Right atrium auricular region (tissue), 2 donors: ENCODE data around the gene BMPR1A. TPM values are rescaled to one million over a fixed set of nuclear protein-coding genes. Genes with fewer than 3 reads are reported as not detected.
A peak's percentile ranks its signal among the peaks of the same experiment; 100 is the strongest.
"Not testable (repeated sequence)": the region's sequence is repeated elsewhere in the genome, so short reads cannot be mapped to it uniquely, and the experiment has no call there.

Experiments
- DNase-seq: peaks from one replicate; pipeline ENCODE4 v3.0.0-alpha.2; 2019; ENCODE audit warnings: low spot score
- H3K27ac ChIP-seq, 2 donors: fragments of 200-600 bp; sonication (generic); 1 replicate in 1 of 2; 2 replicates in 1 of 2; pipeline ENCODE4 v1.5.1; 2016 to 2019
- H3K27me3 ChIP-seq, 2 donors: fragments of 200-600 bp; sonication (generic); one replicate each; pipeline versions ENCODE4 v1.5.1 to v1.6.0; 2017 to 2019
- H3K36me3 ChIP-seq: fragments of 200-600 bp; sonication (generic); one replicate; pipeline ENCODE4 v1.5.1; 2016
- H3K4me1 ChIP-seq, 2 donors: fragments of 200-600 bp; sonication (generic); one replicate each; pipeline versions ENCODE4 v1.5.1 to v1.6.0; 2017 to 2019
- H3K4me3 ChIP-seq, 2 donors: fragments of 200-600 bp; sonication (generic); 1 replicate in 1 of 2; 2 replicates in 1 of 2; pipeline ENCODE4 v1.5.1; 2017 to 2019; ENCODE audit warnings: mild to moderate bottlenecking in 1 of 2, moderate library complexity in 1 of 2
- H3K9me3 ChIP-seq, 2 donors: fragments of 200-600 bp; sonication (generic); one replicate each; pipeline ENCODE4 v1.5.1; 2019
- CTCF ChIP-seq, 2 donors: fragments of 200-600 bp; sonication (generic); IDR thresholded peaks; one replicate each; pipeline ENCODE4 v1.5.1; 2019; ENCODE audit warnings: antibody characterized with exemption in 2 of 2
- total RNA-seq, 2 donors: library from RNA; depleted of rRNA; stranded (reverse); fragments of >200 nt; gene quantifications; one replicate each; pipeline ENCODE4 v1.1.0, GENCODE V29; 2016

Gene BMPR1A
- total RNA-seq, 2 donors from 2014 or later = 28.6 to 41.2 TPM

- no peak for DNase-seq
- H3K4me1 ChIP-seq = peaks cover 0 to 38% of the 10 kb centered on the region in 2 donors
- no peak overlapping the region for H3K4me3 ChIP-seq
- no peaks in the 10 kb centered on the region for H3K36me3 ChIP-seq
- no peak for TF ChIP-seq CTCF (IDR thresholded peaks at IDR 0.05)
- H3K9me3 ChIP-seq = no peaks in the 10 kb centered on the region
- no peak overlapping the region for H3K27ac ChIP-seq
- H3K27me3 ChIP-seq = no peaks in the 10 kb centered on the region
Observed at GRCh38 chr10:86951184-86951761, 194.9 kb downstream of the BMPR1A start.

GRCh38 chr10:86952106-86952505 is 195.7 kb downstream of the BMPR1A start:
- Histone ChIP-seq H3K4me3 (no peak overlapping the region), H3K9me3 (no peaks in the 10 kb centered on the region), H3K27ac (no peak overlapping the region), H3K27me3 (no peaks in the 10 kb centered on the region), H3K4me1 (peaks cover 0 to 33% of the 10 kb centered on the region in 2 donors), H3K36me3 (no peaks in the 10 kb centered on the region)
- TF ChIP-seq CTCF (IDR thresholded peaks at IDR 0.05) = no peak
- no peak for DNase-seq

- H3K36me3 ChIP-seq, H3K4me3 ChIP-seq, H3K9me3 ChIP-seq, H3K27me3 ChIP-seq, DNase-seq: not testable (repeated sequence)
- Histone ChIP-seq H3K4me1 (peaks cover 0 to 38% of the 10 kb centered on the region in 2 donors), H3K27ac (peak overlapping the region in 1 of 2 donors; percentile 80)
Observed at GRCh38 chr10:86952697-86953096, 196.3 kb downstream of the BMPR1A start.

GRCh38 chr10:86953747-86954680 is 197.6 kb downstream of the BMPR1A start:
- Histone ChIP-seq H3K27ac (peak overlapping the region; percentile 79 to 80), H3K4me1 (peaks cover 0 to 52% of the 10 kb centered on the region in 2 donors), H3K36me3 (no peaks in the 10 kb centered on the region), H3K9me3 (no peaks in the 10 kb centered on the region), H3K4me3 (peak overlapping the region; percentile 40 to 50), H3K27me3 (no peaks in the 10 kb centered on the region)
- DNase-seq = no peak
- no peak for TF ChIP-seq CTCF (IDR thresholded peaks at IDR 0.05)

- no peak for TF ChIP-seq CTCF (IDR thresholded peaks at IDR 0.05)
- no peaks in the 10 kb centered on the region for H3K27me3 ChIP-seq
- no peak for DNase-seq
- peaks cover 0 to 60% of the 10 kb centered on the region in 2 donors for H3K4me1 ChIP-seq
- peak overlapping the region; percentile 40 to 50 for H3K4me3 ChIP-seq
- H3K36me3 ChIP-seq = no peaks in the 10 kb centered on the region
- no peaks in the 10 kb centered on the region for H3K9me3 ChIP-seq
- peak overlapping the region; percentile 79 to 80 for H3K27ac ChIP-seq
Observed at GRCh38 chr10:86954681-86955500, 198.5 kb downstream of the BMPR1A start.
